ENCODE data around the gene URB1.

- TF ChIP-seq POLR2A (IDR thresholded peaks at IDR 0.05; ENCODE audit: low read length) (no peak), GATA1 (IDR thresholded peaks at IDR 0.05; ENCODE audit: low read depth, low read length) (no peak)
Measured at GRCh38 chr21:32336711-32337110, 56.1 kb downstream of the URB1 start.

Measured in erythroblast (primary cell).